ENCODE data around the gene CCDC60.

DNA sequence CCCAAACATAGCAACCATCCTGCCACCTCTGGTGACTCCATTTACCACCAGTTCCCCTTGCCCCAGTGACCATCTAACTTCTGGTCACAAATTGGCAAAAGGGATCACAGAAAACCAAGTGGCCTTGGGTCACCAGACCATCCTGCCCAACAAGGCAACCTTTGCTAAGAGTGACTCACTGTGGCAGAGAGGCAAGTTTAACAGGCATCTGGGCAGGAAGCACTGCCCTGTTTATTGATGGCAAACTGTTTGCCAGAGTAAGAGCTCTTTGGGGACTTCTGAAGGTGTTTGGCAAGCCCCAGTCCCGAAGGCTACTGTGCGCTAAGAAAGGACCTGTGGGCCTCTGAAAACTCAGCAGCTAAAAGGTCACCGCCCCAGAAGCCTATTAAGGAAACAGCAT lies 230.9 kb downstream of the CCDC60 start:
- TF ChIP-seq, protein P1, sequence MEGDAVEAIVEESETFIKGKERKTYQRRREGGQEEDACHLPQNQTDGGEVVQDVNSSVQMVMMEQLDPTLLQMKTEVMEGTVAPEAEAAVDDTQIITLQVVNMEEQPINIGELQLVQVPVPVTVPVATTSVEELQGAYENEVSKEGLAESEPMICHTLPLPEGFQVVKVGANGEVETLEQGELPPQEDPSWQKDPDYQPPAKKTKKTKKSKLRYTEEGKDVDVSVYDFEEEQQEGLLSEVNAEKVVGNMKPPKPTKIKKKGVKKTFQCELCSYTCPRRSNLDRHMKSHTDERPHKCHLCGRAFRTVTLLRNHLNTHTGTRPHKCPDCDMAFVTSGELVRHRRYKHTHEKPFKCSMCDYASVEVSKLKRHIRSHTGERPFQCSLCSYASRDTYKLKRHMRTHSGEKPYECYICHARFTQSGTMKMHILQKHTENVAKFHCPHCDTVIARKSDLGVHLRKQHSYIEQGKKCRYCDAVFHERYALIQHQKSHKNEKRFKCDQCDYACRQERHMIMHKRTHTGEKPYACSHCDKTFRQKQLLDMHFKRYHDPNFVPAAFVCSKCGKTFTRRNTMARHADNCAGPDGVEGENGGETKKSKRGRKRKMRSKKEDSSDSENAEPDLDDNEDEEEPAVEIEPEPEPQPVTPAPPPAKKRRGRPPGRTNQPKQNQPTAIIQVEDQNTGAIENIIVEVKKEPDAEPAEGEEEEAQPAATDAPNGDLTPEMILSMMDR (IDR thresholded peaks at IDR 0.05): no peak
- TF ChIP-seq POLR2A (IDR thresholded peaks at IDR 0.05) (no peak), POLR2AphosphoS5 (IDR thresholded peaks at IDR 0.05) (no peak)

All from prostate gland (tissue), 2 donors.